Activated naive CD8-positive, alpha-beta T cell treated with anti-CD3 and anti-CD28 coated beads, Interleukin-2, amount 50 U/mL, for 24 hours (primary cell): ENCODE results near the gene OSBPL6.

Source experiments
- ATAC-seq: fragments of 150-1000 bp; cut with Tn5 transposase; one replicate; pipeline ENCODE4 v1.10.0; 2021
- DNase-seq: peaks from one replicate; pipeline ENCODE4 v3.0.0; 2021
- H3K27ac Mint-ChIP-seq: one replicate; pipeline ENCODE4 v1.8.0; 2021; ENCODE audit warnings: mild to moderate bottlenecking, mixed read lengths
- H3K27me3 Mint-ChIP-seq: one replicate; pipeline ENCODE4 v1.8.0; 2021; ENCODE audit warnings: mixed read lengths
- H3K36me3 Mint-ChIP-seq: one replicate; pipeline ENCODE4 v1.8.0; 2021; ENCODE audit warnings: low read depth, mixed read lengths
- H3K4me1 Mint-ChIP-seq: one replicate; pipeline ENCODE4 v1.8.0; 2021; ENCODE audit warnings: mixed read lengths
- H3K4me3 Mint-ChIP-seq: one replicate; pipeline ENCODE4 v1.8.0; 2021; ENCODE audit warnings: mild to moderate bottlenecking, moderate library complexity, mixed read lengths
- H3K9me3 Mint-ChIP-seq: one replicate; pipeline ENCODE4 v1.8.0; 2021; ENCODE audit warnings: mixed read lengths

OSBPL6 gene

DNA sequence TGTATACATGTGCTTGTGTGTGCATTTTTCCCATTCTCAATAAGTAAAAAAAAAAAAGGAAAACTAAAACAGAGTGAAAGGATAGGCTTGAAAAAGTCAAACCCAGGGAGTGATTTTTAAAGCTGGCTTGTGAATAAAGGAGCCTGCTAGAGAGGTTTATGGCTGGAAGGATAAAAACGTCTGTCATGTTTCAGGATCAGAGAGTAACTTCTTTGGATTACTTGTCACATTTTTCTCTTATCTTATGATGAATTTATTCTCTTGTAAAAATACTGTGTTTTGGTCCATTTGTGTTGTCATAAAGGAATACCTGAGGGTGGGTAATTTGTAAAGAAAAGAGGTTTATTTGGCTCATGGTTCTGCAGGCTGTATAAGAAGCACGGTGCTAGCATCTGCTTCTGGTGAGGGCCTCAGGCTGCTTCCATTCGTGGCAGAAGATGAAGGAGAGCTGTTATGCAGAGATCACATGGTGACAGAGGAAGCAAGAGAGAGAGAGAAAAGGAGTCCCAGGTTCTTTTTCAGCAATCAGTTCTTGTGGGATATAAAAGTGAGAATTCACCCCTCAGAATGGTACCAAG, 89.1 kb downstream of the OSBPL6 start:
- no peaks in the 10 kb centered on the region for H3K36me3 Mint-ChIP-seq
- peaks cover 7% of the 10 kb centered on the region for H3K27me3 Mint-ChIP-seq
- H3K4me1 Mint-ChIP-seq: peaks cover 2% of the 10 kb centered on the region
- H3K27ac Mint-ChIP-seq: no peak overlapping the region
- H3K9me3 Mint-ChIP-seq: no peaks in the 10 kb centered on the region
- no peak overlapping the region for H3K4me3 Mint-ChIP-seq
- no peak for ATAC-seq
- no peak for DNase-seq

DNA sequence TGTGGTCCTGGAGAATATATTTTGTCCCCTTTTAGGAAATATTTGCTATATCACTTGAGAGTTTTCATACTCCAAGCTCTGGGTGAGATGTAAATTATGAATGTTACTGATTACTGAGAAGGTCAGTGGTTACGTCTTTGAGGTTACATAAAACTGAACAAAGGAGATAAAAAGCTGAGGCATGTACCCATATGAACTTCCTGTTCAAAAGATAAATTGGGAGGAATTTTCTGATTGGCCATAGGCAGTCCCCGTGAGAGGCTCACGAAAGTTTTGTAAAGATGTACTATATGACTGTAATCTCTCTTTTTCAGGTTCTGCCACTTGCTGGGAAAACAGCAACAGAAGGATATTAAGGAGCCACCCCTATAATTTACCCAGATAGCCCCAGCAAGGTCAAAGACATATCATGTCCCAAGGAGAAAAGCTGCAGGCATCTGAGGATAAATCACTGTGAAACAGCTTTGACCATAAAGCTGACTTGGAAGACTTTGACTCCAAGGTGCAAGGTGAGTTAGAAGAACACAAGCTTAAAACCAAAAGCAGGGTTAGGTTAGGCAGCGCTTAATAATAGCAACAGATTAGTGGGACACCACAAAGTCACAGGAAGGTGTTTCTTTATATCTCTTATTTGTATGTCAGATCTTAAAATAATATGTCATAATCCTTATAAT, 90.4 kb downstream of the OSBPL6 start:
- ATAC-seq: peak; percentile 20
- Mint-ChIP-seq H3K36me3 (no peaks in the 10 kb centered on the region), H3K4me1 (peaks cover 2% of the 10 kb centered on the region), H3K27ac (no peak overlapping the region), H3K9me3 (no peaks in the 10 kb centered on the region), H3K27me3 (peaks cover 3% of the 10 kb centered on the region), H3K4me3 (no peak overlapping the region)
- no peak for DNase-seq

DNA sequence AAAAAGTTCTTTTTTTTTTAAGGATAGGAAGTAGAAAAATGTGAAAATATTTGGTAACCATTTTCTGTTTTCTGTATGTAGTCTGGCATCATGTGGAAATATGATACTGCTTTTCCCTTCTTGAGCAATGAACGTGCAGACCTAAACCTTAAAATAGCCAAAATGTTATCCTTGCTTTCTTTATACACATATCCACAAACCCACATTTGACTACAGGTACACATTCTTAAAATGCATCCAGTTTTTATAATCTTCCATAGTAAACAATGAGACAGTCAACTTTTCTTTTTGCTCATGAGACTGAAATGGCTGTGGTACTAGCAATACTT, 90.9 kb downstream of the OSBPL6 start:
- Mint-ChIP-seq H3K4me1 (peaks cover 2% of the 10 kb centered on the region), H3K27me3 (peaks cover 3% of the 10 kb centered on the region), H3K27ac (no peak overlapping the region), H3K36me3 (no peaks in the 10 kb centered on the region), H3K4me3 (no peak overlapping the region), H3K9me3 (no peaks in the 10 kb centered on the region)
- DNase-seq (no peak), ATAC-seq (no peak)

DNA sequence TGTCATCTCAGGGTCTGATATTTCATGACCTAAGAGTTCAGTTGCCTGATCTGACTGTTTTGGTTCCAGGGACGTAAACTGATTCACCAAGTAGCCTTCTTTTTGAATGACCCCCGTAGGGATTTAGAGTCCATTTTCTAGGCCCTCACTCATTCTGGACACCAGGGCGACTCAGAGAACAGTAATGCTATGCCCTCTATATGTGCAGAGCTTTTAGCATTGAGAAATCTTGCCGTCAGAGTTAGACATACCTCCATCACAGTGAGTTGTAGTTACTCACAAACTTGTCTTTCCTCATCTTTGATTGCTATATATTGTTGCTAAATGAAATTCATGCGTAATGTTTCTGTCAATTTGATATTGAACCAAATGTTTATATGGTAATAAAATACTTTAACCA, 92.3 kb downstream of the OSBPL6 start:
- Mint-ChIP-seq H3K27me3 (peaks cover 4% of the 10 kb centered on the region), H3K9me3 (no peaks in the 10 kb centered on the region), H3K4me3 (no peak overlapping the region), H3K36me3 (no peaks in the 10 kb centered on the region), H3K4me1 (peaks cover 2% of the 10 kb centered on the region), H3K27ac (no peak overlapping the region)
- DNase-seq (no peak), ATAC-seq (no peak)

DNA sequence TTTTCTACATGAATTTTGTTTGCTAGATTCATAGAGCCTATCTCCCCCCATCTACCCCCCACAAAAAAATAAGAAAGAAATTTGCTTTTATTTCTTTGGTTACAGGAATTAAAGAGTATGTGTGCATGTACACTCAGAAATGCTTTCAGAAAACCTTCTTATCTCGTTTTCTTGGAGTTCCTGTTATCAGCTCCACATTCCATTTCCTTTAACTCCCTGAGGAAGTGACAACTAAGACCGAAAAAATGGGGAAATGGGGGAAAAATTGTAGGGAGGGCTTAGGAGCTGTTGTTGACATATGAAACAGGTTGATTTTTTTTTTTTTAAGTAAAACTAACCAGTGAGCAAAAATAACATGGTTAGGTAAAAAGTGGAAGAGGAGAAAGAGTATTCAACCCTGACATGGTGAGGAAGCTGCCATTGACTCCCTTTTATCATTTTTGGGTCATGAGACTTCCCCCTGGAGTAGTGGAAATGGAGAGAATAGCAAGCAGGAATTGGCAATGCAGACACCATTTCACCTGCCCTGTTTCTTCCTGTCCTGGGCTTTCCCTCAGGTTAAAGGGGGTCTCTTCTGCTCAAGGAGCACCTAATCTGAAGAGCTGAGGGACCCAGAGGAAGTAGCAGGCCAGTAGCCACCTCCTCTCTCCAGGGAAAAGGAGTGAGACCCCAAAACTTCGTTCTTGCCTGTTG, 93.5 kb downstream of the OSBPL6 start:
- Mint-ChIP-seq H3K4me3 (no peak overlapping the region), H3K4me1 (peaks cover 2% of the 10 kb centered on the region), H3K36me3 (no peaks in the 10 kb centered on the region), H3K27me3 (peaks cover 9% of the 10 kb centered on the region), H3K9me3 (no peaks in the 10 kb centered on the region), H3K27ac (no peak overlapping the region)
- ATAC-seq (no peak), DNase-seq (no peak)

DNA sequence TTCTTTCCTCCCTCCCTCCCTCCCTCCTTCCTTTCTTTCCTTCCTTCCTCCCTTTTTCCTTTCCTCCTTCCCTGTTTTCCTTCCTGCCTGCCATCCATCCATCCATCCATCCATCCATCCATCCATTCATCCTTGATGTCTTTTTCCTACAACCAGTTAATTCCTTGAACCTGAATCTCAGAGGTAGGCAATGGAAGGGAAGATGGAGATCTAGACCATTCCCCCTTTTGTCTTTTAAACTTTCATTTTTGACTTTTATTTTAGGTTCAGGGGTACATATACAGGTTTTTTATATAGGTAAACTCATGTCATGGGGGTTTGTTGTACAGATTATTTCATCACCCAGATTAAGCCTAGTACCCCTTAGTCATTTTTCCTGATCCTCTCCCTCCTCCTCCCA, 97.4 kb downstream of the OSBPL6 start:
- Mint-ChIP-seq H3K27me3 (peaks cover 15% of the 10 kb centered on the region), H3K9me3 (no peaks in the 10 kb centered on the region), H3K4me3 (no peak overlapping the region), H3K4me1 (no peaks in the 10 kb centered on the region), H3K27ac (no peak overlapping the region), H3K36me3 (no peaks in the 10 kb centered on the region)
- DNase-seq: no peak
- no peak for ATAC-seq

DNA sequence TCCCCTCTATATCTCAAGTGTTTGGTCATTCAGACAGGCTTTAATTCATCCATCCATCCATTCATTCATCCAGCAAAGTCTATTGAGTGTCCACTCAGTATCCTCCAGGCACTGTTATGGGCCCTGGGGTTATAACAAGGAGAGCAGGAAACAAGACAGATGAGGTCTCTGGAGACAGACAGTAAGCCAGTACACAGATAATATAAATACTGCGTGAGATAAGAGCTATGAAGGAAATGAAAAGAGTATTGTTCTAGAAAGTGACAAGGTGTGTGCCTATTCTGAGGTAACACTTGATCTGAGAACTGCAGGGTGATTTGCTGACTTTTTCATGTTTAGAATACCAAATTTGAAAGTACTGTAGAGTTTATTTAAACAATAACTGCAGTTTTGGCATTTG, 98.3 kb downstream of the OSBPL6 start:
- no peak for ATAC-seq
- peaks cover 20% of the 10 kb centered on the region for H3K27me3 Mint-ChIP-seq
- H3K4me1 Mint-ChIP-seq: no peaks in the 10 kb centered on the region
- DNase-seq: no peak
- no peak overlapping the region for H3K27ac Mint-ChIP-seq
- no peaks in the 10 kb centered on the region for H3K36me3 Mint-ChIP-seq
- no peaks in the 10 kb centered on the region for H3K9me3 Mint-ChIP-seq
- no peak overlapping the region for H3K4me3 Mint-ChIP-seq

DNA sequence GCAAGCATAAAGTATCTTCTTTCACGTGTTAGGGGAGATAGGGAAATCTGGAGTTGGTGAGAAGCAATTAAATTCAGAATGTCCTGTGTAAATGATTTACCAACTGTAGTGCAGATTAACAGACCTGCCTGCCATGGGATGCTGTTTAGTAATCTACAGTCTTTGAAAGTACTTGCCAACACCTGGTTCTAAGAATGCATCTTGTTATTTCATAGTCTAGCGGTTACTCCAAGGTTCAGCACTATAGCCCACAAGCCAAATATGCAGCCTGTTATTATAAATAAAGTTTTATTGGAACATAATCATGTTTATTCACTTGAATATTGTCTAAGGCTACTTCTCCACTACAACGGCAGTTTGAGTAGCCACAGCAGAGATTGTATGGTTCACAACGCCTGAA, 100.8 kb downstream of the OSBPL6 start:
- no peak overlapping the region for H3K27ac Mint-ChIP-seq
- H3K9me3 Mint-ChIP-seq: no peaks in the 10 kb centered on the region
- no peaks in the 10 kb centered on the region for H3K4me1 Mint-ChIP-seq
- no peaks in the 10 kb centered on the region for H3K36me3 Mint-ChIP-seq
- ATAC-seq (no peak), DNase-seq (no peak)
- H3K27me3 Mint-ChIP-seq: peaks cover 23% of the 10 kb centered on the region
- no peak overlapping the region for H3K4me3 Mint-ChIP-seq

DNA sequence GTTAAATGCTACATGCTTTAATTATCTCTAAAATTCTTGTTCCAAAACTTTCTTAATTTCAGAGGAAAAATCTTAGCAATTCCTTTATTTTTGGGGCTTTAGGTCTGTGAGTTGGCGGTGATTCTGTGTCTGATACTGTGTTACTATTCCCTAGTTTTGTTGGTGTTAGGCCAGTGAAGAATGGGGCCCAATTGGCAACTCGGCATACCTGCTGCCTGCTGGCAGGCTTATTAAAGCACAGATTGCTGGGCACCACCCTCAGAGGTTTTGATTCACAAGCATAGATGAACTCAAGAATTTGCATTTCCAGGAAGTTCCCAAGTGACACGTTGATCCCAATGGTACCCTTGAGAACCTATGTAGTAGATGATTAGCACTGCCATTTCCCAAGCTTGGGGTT, 101.6 kb downstream of the OSBPL6 start:
- no peak overlapping the region for H3K27ac Mint-ChIP-seq
- no peak overlapping the region for H3K4me3 Mint-ChIP-seq
- no peak for ATAC-seq
- no peaks in the 10 kb centered on the region for H3K36me3 Mint-ChIP-seq
- no peaks in the 10 kb centered on the region for H3K9me3 Mint-ChIP-seq
- no peak for DNase-seq
- H3K27me3 Mint-ChIP-seq: peaks cover 23% of the 10 kb centered on the region
- H3K4me1 Mint-ChIP-seq: no peaks in the 10 kb centered on the region

DNA sequence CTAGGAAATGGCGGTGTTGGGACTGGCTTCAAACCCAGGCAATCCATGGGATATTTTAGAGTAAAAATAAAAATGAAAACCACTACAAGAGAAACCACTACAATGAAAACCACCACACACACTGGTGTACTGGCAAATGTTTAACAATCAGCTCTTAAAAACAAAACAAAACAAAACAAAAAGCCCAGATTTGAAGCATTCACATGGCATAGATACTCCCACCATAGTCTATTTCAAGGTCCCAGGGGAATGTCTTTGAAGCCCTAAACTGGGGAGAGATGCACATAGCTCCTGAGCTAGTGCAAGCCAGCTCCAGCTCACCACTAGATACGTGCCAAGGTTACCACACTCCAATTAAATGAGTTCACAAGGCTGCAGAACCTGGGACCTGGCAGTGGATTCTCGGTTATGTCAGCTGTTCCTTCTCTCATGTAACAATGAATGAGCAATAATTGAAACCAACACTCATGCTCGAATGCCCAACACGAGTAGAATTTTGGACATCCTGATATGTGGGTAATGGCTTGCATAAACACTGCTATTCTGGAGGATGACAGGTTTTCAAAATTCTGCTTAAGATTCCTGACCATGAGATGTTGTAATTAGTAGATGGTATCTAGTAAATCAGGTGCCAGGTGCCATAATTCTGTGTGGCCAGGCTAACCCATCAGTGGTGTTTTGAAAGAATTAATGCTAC, 102.2 kb downstream of the OSBPL6 start:
- Mint-ChIP-seq H3K36me3 (no peaks in the 10 kb centered on the region), H3K27ac (no peak overlapping the region), H3K9me3 (no peaks in the 10 kb centered on the region), H3K27me3 (peaks cover 22% of the 10 kb centered on the region), H3K4me3 (no peak overlapping the region), H3K4me1 (no peaks in the 10 kb centered on the region)
- DNase-seq (no peak), ATAC-seq (no peak)

DNA sequence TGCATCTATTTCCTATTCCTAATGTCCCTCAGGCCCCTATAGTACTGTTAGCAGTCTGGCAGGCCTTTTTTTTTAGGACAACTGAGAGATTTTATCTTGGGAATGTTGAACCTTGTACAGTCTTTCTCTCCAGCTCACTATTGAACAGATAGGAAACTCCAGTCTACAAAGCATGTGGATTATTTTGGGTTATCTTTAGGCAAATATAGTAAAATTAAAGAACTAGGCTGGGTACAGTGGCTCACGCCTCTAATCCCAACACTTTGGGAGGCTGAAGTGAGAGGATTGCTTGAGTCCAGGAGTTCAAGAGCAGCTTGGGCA, 102.7 kb downstream of the OSBPL6 start:
- Mint-ChIP-seq H3K27ac (no peak overlapping the region), H3K36me3 (no peaks in the 10 kb centered on the region), H3K4me3 (no peak overlapping the region), H3K9me3 (no peaks in the 10 kb centered on the region), H3K27me3 (peaks cover 22% of the 10 kb centered on the region), H3K4me1 (no peaks in the 10 kb centered on the region)
- ATAC-seq: no peak
- no peak for DNase-seq

DNA sequence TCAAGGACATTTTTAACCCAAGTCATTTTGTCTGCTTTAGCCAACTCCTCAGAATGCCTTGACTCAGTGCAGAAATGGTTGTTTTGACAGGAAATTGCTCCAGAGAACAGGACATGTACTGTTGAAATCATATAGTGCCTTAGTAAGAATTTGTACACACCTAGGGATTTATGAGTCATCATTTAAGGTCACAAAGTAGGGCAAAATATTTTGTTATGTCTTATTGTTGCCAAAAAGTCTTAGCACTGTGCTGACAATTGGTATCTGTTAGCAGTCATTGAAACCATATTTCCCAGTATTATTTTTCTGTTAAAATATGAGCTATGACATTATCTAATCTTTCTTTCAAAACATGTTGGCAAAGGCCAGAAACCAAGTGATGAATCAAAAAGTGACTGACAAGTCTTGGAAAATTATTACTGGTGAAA, 104.5 kb downstream of the OSBPL6 start:
- H3K9me3 Mint-ChIP-seq: no peaks in the 10 kb centered on the region
- H3K27ac Mint-ChIP-seq: no peak overlapping the region
- DNase-seq (no peak), ATAC-seq (peak; percentile 40)
- no peaks in the 10 kb centered on the region for H3K36me3 Mint-ChIP-seq
- no peak overlapping the region for H3K4me3 Mint-ChIP-seq
- no peaks in the 10 kb centered on the region for H3K4me1 Mint-ChIP-seq
- peaks cover 18% of the 10 kb centered on the region for H3K27me3 Mint-ChIP-seq

DNA sequence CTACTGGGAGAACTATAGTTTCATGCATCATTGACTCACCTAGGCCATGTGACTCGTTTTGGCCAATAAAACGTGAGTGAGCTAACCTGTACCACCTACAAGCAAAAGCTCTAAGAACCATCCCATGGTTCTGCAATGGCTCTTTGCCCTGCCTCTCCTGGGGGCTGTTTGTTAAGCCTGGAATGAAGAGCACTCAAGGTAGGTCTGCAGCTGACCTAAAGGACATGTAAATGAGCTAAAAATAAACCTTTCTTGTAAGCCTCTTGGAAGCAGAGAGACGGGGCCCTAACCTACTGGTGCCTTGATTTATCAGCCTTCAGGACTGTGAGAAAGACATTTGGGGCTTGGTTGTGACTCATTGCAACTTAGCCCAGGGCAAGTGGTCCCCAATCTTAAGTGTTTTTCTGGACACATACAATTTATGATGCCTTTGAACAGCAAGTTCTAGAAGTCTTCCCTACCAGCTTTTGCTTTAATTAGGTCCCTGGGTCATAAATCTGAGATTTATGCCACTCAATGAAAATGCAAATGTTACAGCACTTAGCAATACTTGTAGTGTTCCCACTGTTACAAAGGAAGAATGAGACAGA, 107.4 kb downstream of the OSBPL6 start:
- Mint-ChIP-seq H3K27ac (no peak overlapping the region), H3K36me3 (no peaks in the 10 kb centered on the region), H3K4me1 (no peaks in the 10 kb centered on the region), H3K9me3 (no peaks in the 10 kb centered on the region), H3K27me3 (peaks cover 13% of the 10 kb centered on the region), H3K4me3 (no peak overlapping the region)
- DNase-seq (no peak), ATAC-seq (no peak)

DNA sequence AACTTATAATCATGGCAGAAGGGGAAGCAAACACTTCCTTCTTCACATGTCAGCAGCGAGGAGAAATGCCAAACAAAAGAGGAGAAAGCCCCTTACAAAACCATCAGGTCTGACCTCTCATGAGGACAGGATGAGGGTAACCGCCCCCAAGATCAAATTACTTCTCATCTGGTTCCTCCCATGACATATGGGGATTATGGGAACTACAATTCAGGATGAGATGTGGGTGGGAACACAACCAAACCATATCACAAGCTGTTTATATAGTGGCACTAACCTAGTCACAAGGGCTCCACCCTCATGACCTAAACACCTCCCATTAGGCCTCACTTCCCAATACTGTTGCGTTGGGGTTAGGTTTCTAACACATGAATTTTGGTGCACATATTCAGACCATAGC, 110.0 kb downstream of the OSBPL6 start:
- no peaks in the 10 kb centered on the region for H3K36me3 Mint-ChIP-seq
- H3K9me3 Mint-ChIP-seq: no peaks in the 10 kb centered on the region
- H3K27ac Mint-ChIP-seq: no peak overlapping the region
- ATAC-seq (no peak), DNase-seq (no peak)
- no peak overlapping the region for H3K4me3 Mint-ChIP-seq
- peaks cover 14% of the 10 kb centered on the region for H3K27me3 Mint-ChIP-seq
- H3K4me1 Mint-ChIP-seq: no peaks in the 10 kb centered on the region
